Fibroblast of the aortic adventitia (primary cell): ENCODE data around the gene BAHD1. TPM values are rescaled to one million over a fixed set of nuclear protein-coding genes. Genes with fewer than 3 reads are reported as not detected.

ENCODE experiments used
- DNase-seq: peaks from one replicate; pipeline ENCODE4 v3.0.0-alpha.2; 2010; ENCODE audit warnings: low read depth
- H3K4me3 ChIP-seq: 2 replicates; pipeline ENCODE4 v1.5.1; 2011; ENCODE audit warnings: low read depth, mild to moderate bottlenecking, control low read depth, low read length, moderate library complexity
- CTCF ChIP-seq: IDR thresholded peaks from 2 replicates; pipeline ENCODE4 v1.5.1; 2011; ENCODE audit warnings: mild to moderate bottlenecking, low read length, control low read depth, inconsistent platforms; ENCODE audit not compliant: insufficient read depth
- total RNA-seq: library from RNA; depleted of rRNA; stranded (reverse); fragments of >200 nt; gene quantifications from 2 replicates; pipeline ENCODE4 v1.2.3, GENCODE V29; 2012; ENCODE audit warnings: low replicate concordance

The BAHD1 gene
- total RNA-seq, 1 donor: 9.0 TPM

GRCh38 chr15:40443846-40444245 is 3.1 kb downstream of the BAHD1 start:
- TF ChIP-seq CTCF: no peak
- H3K4me3 ChIP-seq: no peak overlapping the region
- DNase-seq: no peak

- no peak for DNase-seq
- no peak overlapping the region for H3K4me3 ChIP-seq
- TF ChIP-seq CTCF: no peak
These were observed 4.0 kb downstream of the BAHD1 start for GRCh38 chr15:40444736-40445135.

GRCh38 chr15:40445421-40445922 is 4.7 kb downstream of the BAHD1 start:
- no peak for TF ChIP-seq CTCF
- H3K4me3 ChIP-seq: no peak overlapping the region
- DNase-seq: peak; percentile 49

- no peak for DNase-seq
- H3K4me3 ChIP-seq: no peak overlapping the region
- TF ChIP-seq CTCF: no peak
These were observed 5.4 kb downstream of the BAHD1 start for GRCh38 chr15:40446144-40446543.

GRCh38 chr15:40448354-40448753 is 7.6 kb downstream of the BAHD1 start:
- no peak overlapping the region for H3K4me3 ChIP-seq
- no peak for TF ChIP-seq CTCF
- DNase-seq: no peak

- peak; percentile 39 for DNase-seq
- no peak overlapping the region for H3K4me3 ChIP-seq
- TF ChIP-seq CTCF: no peak
These were observed 8.5 kb downstream of the BAHD1 start for GRCh38 chr15:40449275-40449674.

GRCh38 chr15:40450047-40450446 is 9.3 kb downstream of the BAHD1 start:
- H3K4me3 ChIP-seq: no peak overlapping the region
- no peak for TF ChIP-seq CTCF
- no peak for DNase-seq
